ENCODE measurements around the gene BANP. TPM values are rescaled to one million over a fixed set of nuclear protein-coding genes. Genes with fewer than 3 reads are reported as not detected.
A peak's percentile ranks its signal among the peaks of the same experiment; 100 is the strongest.

Gene BANP
- total RNA-seq, 1 experiment from 2014 or later, result 22.6 TPM

DNA sequence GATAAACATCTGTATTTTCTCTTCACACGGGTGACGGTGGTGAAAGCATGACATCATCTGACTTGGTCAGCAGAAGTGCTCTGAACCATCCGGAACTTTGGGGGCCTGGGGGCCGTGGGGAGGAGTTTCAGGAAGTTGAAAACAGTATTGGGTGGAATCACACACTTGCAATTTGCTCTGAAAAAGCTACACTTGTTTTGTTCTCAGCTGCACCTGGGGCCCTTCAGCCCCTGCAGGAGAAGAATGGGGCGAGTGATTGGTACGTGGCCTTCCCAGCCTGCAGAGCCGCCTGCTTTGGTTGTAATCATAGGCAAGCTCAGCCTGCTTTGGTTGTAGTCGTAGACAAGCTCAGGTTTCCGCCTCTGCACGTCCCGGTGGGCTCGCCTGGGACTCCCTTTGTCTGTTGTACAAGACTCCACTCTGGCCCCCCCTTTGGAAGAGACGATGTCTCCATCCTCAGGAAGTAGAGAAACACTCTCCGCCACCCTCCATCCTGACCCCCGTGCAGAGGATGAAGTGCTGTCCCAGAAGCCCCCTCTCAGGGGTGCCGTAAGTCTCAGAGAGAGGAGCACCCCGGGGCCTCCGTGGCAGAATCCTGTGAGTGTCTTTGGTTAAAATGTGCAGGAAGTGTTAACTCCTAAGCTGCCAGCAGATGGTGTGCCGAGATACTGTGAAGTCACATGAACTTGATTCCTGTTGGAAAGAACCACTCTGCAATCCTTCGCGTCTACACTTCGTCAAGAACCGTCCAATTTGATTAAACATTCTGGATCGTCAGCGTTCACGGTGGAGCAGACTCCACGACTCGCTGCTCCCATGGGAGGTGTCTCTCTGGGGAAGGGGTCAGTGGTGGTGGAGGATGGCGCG lies 5.4 kb downstream of the BANP start:
- no peak overlapping the region for H3K4me3 ChIP-seq (ENCODE audit: low read depth in 2 of 2, low read length in 2 of 2)
- ChIA-PET CTCF (no interaction called here), POLR2A (no interaction called here)
- H3K36me3 ChIP-seq (ENCODE audit: control insufficient read depth, insufficient read depth, low read length), result peaks cover 9% of the 10 kb centered on the region; the same call in 1 of the 2 replicates
- ATAC-seq (0 out of 2 replicates have a peak, but pooled peaks have one; percentile 35), DNase-seq (ENCODE audit: low read depth, low spot score) (no peak)
- no TSS peak for BruUV-seq (replicated peaks)
- intact Hi-C loops (cut with micrococcal nuclease; ENCODE audit: unreplicated experiment) (no loop called here), in situ Hi-C loops (cut with HindIII; ENCODE audit: low pct_unique_long_range_greater_than_20kb, low sequenced_read_pairs) (no loop called here)
- peaks cover 17% of the 10 kb centered on the region for H3K4me1 ChIP-seq (ENCODE audit: control insufficient read depth, insufficient read depth, low read length)
- H3K27me3 ChIP-seq (ENCODE audit: control insufficient read depth, insufficient read depth, low read length), result no peaks in the 10 kb centered on the region
- no peak overlapping the region for H3K27ac ChIP-seq (ENCODE audit: low read length)
- TF ChIP-seq TCF7L2 (IDR thresholded peaks at IDR 0.05; ENCODE audit: low read depth, low read length) (no peak), POLR2AphosphoS5 (IDR thresholded peaks at IDR 0.05; ENCODE audit: low read depth, low read length) (no peak), SIN3A (IDR thresholded peaks at IDR 0.05; ENCODE audit: borderline replicate concordance, insufficient read depth, low read depth, low read length) (no peak)
- TF ChIP-seq, protein P1, sequence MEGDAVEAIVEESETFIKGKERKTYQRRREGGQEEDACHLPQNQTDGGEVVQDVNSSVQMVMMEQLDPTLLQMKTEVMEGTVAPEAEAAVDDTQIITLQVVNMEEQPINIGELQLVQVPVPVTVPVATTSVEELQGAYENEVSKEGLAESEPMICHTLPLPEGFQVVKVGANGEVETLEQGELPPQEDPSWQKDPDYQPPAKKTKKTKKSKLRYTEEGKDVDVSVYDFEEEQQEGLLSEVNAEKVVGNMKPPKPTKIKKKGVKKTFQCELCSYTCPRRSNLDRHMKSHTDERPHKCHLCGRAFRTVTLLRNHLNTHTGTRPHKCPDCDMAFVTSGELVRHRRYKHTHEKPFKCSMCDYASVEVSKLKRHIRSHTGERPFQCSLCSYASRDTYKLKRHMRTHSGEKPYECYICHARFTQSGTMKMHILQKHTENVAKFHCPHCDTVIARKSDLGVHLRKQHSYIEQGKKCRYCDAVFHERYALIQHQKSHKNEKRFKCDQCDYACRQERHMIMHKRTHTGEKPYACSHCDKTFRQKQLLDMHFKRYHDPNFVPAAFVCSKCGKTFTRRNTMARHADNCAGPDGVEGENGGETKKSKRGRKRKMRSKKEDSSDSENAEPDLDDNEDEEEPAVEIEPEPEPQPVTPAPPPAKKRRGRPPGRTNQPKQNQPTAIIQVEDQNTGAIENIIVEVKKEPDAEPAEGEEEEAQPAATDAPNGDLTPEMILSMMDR (IDR thresholded peaks at IDR 0.05), result no peak; the same call in 1 of the 2 replicates
- TF ChIP-seq, protein P2, sequence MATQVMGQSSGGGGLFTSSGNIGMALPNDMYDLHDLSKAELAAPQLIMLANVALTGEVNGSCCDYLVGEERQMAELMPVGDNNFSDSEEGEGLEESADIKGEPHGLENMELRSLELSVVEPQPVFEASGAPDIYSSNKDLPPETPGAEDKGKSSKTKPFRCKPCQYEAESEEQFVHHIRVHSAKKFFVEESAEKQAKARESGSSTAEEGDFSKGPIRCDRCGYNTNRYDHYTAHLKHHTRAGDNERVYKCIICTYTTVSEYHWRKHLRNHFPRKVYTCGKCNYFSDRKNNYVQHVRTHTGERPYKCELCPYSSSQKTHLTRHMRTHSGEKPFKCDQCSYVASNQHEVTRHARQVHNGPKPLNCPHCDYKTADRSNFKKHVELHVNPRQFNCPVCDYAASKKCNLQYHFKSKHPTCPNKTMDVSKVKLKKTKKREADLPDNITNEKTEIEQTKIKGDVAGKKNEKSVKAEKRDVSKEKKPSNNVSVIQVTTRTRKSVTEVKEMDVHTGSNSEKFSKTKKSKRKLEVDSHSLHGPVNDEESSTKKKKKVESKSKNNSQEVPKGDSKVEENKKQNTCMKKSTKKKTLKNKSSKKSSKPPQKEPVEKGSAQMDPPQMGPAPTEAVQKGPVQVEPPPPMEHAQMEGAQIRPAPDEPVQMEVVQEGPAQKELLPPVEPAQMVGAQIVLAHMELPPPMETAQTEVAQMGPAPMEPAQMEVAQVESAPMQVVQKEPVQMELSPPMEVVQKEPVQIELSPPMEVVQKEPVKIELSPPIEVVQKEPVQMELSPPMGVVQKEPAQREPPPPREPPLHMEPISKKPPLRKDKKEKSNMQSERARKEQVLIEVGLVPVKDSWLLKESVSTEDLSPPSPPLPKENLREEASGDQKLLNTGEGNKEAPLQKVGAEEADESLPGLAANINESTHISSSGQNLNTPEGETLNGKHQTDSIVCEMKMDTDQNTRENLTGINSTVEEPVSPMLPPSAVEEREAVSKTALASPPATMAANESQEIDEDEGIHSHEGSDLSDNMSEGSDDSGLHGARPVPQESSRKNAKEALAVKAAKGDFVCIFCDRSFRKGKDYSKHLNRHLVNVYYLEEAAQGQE (IDR thresholded peaks at IDR 0.05; ENCODE audit: insufficient read depth in 1 of 2, low read depth in 2 of 2, low read length in 1 of 2), result no peak
- no peaks in the 10 kb centered on the region for H3K9me3 ChIP-seq (ENCODE audit: control insufficient read depth, insufficient read depth, low read depth, low read length)

DNA sequence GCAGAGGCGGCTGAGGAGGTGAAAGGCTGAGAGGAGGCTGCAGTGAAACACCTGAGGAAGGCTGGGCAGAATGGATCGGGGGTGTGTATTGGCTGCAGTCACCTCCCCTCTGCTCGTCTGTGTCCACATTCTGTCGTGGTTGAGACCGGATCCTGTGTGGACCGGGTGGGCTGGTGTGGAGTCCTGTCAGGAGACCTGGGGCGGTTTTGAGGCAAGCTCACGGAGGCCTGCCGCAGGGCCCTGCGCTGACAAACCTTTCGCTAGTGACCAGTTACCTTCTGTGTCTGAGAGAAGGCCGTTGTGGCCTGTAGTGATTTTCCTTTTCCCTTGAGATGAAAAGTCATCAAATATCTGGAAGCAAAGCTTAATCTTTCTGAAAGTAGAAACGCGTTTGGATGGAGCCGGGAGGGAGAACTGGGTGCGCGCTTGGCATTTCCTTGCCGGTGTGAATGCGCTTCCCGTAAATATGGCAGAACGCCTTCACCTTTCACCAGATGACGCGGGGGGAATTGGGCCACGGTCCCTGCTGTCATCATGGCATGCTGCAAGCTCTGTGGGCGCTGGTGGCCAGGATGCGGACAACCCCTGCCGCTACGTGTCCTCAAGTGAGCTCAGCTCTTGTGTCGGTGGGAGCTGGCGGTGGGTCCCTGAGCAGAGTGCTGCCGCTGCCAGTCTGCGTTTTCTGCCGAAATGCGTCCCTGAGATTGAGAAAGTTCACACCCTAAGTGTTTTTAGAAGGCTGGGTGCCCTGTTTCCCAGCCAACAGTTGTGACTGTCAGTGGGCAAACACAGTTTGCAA lies 6.3 kb downstream of the BANP start:
- Histone ChIP-seq H3K4me1 (ENCODE audit: control insufficient read depth, insufficient read depth, low read length) (peaks cover 14% of the 10 kb centered on the region), H3K4me3 (ENCODE audit: low read depth in 2 of 2, low read length in 2 of 2) (no peak overlapping the region), H3K27me3 (ENCODE audit: control insufficient read depth, insufficient read depth, low read length) (no peaks in the 10 kb centered on the region), H3K27ac (ENCODE audit: low read length) (no peak overlapping the region), H3K9me3 (ENCODE audit: control insufficient read depth, insufficient read depth, low read depth, low read length) (no peaks in the 10 kb centered on the region), H3K36me3 (ENCODE audit: control insufficient read depth, insufficient read depth, low read length) (peaks cover under 1% of the 10 kb centered on the region; the same call in 1 of the 2 replicates)
- TF ChIP-seq POLR2AphosphoS5 (IDR thresholded peaks at IDR 0.05; ENCODE audit: low read depth, low read length), result no peak
- no peak for TF ChIP-seq SIN3A (IDR thresholded peaks at IDR 0.05; ENCODE audit: borderline replicate concordance, insufficient read depth, low read depth, low read length)
- TF ChIP-seq, protein P1 (IDR thresholded peaks at IDR 0.05), result no peak
- TF ChIP-seq, protein P2 (IDR thresholded peaks at IDR 0.05; ENCODE audit: insufficient read depth in 1 of 2, low read depth in 2 of 2, low read length in 1 of 2), result no peak
- no peak for TF ChIP-seq TCF7L2 (IDR thresholded peaks at IDR 0.05; ENCODE audit: low read depth, low read length)
- ChIA-PET CTCF (no interaction called here), POLR2A (no interaction called here)
- intact Hi-C loops (cut with micrococcal nuclease; ENCODE audit: unreplicated experiment) (no loop called here), in situ Hi-C loops (cut with HindIII; ENCODE audit: low pct_unique_long_range_greater_than_20kb, low sequenced_read_pairs) (no loop called here)
- DNase-seq (ENCODE audit: low read depth, low spot score) (no peak), ATAC-seq (no peak)
- no TSS peak for BruUV-seq (replicated peaks)
